Type B pancreatic cell (in vitro differentiated cells): ENCODE measurements around the gene RALY. TPM values are rescaled to one million over a fixed set of nuclear protein-coding genes. Genes with fewer than 3 reads are reported as not detected.

Source experiments
- DNase-seq: peaks from one replicate; pipeline ENCODE4 v3.0.0; 2021; ENCODE audit warnings: mixed read lengths; ENCODE audit not compliant: unreplicated experiment; ENCODE audit errors: extremely low spot score
- H3K27ac Mint-ChIP-seq: 2 replicates; pipeline ENCODE4 v1.8.0; 2021; ENCODE audit warnings: mild to moderate bottlenecking, mixed read lengths
- H3K27me3 Mint-ChIP-seq: 2 replicates; pipeline ENCODE4 v1.8.0; 2021; ENCODE audit warnings: mixed read lengths
- H3K36me3 Mint-ChIP-seq: 2 replicates; pipeline ENCODE4 v1.8.0; 2021; ENCODE audit warnings: mixed read lengths
- H3K4me1 Mint-ChIP-seq: one replicate; pipeline ENCODE4 v1.8.0; 2021; ENCODE audit warnings: mixed read lengths; ENCODE audit not compliant: unreplicated experiment
- H3K4me3 Mint-ChIP-seq: 2 replicates; pipeline ENCODE4 v1.8.0; 2021; ENCODE audit warnings: mild to moderate bottlenecking, mixed read lengths
- H3K9me3 Mint-ChIP-seq: 2 replicates; pipeline ENCODE4 v1.8.0; 2021; ENCODE audit warnings: mixed read lengths
- total RNA-seq: library from RNA; stranded (reverse); gene quantifications from 2 replicates; pipeline ENCODE4 v1.2.1, GENCODE V29; 2021; ENCODE audit warnings: low replicate concordance
- TF ChIP-seq, protein P1 (sequence below): fragments of 200-600 bp; sonication (generic); conservative IDR thresholded peaks from 2 replicates; pipeline ENCODE4 v1.5.0; 2021; ENCODE audit warnings: antibody characterized with exemption, mild to moderate bottlenecking

The RALY gene
- total RNA-seq, 1 donor from 2014 or later, result 215 TPM

DNA sequence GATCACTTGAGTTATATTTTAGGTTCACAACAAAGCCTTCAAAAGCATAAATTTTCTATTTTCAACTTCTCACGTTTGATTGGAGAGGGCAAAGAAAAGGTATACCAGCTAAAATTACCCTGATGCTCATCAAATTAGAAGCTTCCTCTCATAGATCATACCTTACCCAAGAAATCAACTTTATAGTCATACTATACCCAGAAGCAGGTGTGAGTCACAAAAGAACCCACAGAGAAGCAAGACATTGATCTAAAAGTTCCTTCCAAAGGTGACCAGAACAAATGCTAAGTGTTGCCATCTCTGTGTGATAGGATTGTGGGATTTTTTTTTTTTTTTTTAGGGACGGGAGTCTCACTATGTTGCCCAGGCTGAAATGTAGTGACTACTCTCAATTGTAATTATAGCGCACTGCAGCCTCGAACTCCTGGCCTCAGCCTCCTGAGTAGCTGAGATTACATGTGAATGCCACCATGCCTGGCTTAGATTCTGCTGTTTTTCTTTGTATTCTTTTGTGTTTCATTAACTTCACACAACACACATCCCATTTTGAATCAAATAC, 115.0 kb downstream of the RALY start:
- Mint-ChIP-seq H3K9me3 (peaks cover 3% of the 10 kb centered on the region), H3K4me1 (peaks cover 48% of the 10 kb centered on the region), H3K36me3 (peaks cover 44% of the 10 kb centered on the region), H3K27ac (peak overlapping the region; percentile 60), H3K4me3 (peak overlapping the region; percentile 48), H3K27me3 (peaks cover 3% of the 10 kb centered on the region)
- TF ChIP-seq, protein P1, sequence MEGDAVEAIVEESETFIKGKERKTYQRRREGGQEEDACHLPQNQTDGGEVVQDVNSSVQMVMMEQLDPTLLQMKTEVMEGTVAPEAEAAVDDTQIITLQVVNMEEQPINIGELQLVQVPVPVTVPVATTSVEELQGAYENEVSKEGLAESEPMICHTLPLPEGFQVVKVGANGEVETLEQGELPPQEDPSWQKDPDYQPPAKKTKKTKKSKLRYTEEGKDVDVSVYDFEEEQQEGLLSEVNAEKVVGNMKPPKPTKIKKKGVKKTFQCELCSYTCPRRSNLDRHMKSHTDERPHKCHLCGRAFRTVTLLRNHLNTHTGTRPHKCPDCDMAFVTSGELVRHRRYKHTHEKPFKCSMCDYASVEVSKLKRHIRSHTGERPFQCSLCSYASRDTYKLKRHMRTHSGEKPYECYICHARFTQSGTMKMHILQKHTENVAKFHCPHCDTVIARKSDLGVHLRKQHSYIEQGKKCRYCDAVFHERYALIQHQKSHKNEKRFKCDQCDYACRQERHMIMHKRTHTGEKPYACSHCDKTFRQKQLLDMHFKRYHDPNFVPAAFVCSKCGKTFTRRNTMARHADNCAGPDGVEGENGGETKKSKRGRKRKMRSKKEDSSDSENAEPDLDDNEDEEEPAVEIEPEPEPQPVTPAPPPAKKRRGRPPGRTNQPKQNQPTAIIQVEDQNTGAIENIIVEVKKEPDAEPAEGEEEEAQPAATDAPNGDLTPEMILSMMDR, result no peak
- DNase-seq, result no peak

DNA sequence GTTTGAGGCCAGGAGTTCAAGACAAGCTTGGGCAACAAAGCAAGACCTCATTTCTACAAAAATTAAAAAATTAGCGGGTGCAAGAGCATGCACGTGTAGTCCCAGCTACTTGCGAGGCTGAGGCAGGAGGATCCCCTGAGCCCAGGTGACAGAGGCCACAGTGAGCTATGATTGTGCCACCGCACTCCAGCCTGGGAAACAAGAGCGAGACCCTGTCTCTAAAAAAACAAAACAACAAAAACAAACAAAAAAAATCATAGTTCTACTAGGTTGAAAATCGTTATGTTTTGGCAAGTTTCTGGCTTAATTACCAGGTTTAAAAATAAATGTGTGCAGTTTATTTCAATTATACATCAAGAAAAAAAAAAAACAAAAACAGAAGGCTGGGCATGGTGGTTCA, 115.7 kb downstream of the RALY start:
- TF ChIP-seq, protein P1, result no peak
- Mint-ChIP-seq H3K27me3 (peaks cover 3% of the 10 kb centered on the region), H3K4me1 (peaks cover 48% of the 10 kb centered on the region), H3K4me3 (peak overlapping the region; percentile 59), H3K27ac (peak overlapping the region; percentile 4), H3K36me3 (peaks cover 37% of the 10 kb centered on the region), H3K9me3 (peaks cover 3% of the 10 kb centered on the region)
- no peak for DNase-seq

GRCh38 chr20:34110025-34110744, 116.5 kb downstream of the RALY start:
- Mint-ChIP-seq H3K4me3 (peak overlapping the region; percentile 97), H3K36me3 (peaks cover 30% of the 10 kb centered on the region), H3K27me3 (peaks cover 3% of the 10 kb centered on the region), H3K4me1 (peaks cover 48% of the 10 kb centered on the region), H3K9me3 (peaks cover 3% of the 10 kb centered on the region), H3K27ac (peak overlapping the region; percentile 99)
- TF ChIP-seq, protein P1, result no peak
- DNase-seq, result no peak

GRCh38 chr20:34110745-34111641, 117.3 kb downstream of the RALY start:
- DNase-seq, result no peak
- TF ChIP-seq, protein P1, result no peak
- Mint-ChIP-seq H3K27ac (peak overlapping the region; percentile 99), H3K27me3 (peaks cover 3% of the 10 kb centered on the region), H3K4me1 (peaks cover 45% of the 10 kb centered on the region), H3K36me3 (peaks cover 24% of the 10 kb centered on the region), H3K9me3 (peaks cover 3% of the 10 kb centered on the region), H3K4me3 (peak overlapping the region; percentile 97)

DNA sequence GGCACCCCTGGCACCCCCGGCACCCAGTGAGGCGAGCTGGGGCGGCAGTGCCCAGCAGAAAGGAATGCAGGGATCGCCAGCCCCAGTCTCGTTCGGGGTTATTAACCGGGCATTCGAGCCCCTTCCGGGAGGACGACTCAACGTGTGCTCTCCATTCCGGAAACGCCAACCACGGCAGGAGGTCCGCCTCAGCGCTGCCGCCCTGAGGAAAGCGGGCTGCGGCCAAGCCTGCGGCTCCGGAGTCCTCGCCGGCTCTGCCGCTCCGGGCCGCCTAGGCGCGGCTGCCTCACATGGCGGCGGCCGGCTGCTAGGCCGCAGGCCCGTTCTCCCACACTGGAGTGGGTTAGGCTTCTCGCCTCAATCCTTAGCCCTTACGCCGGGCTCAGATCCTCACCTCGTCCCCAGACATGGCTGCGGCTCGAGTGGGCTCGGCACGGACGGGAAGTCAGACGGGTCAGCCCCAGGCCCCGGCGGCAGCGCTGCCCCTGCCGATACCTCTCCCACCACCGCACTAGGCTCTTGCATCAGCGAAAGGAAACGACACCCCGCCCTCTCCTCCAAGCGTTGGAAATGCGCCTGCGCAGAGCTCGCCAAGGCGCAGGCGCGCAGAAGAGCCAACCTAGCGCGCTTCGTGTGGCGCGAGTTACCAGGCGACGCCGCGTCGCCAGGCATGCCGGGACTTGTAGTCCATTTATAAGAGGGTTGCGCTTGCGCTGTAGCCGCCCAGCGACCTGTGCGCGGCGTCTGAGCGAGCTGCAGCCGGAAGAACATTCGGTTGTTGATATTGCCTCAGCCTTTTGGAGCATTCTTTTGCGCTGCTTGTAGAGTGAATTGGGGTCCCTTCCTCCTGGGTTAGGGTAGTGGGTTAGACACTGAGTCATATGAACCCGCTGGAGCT, 118.2 kb downstream of the RALY start, which contains the start of gene EIF2S2:
EIF2S2 (minus strand) TSS at position 542 of the 898 bp plus-strand sequence; CDS start at position 409, 133 bp downstream.
- Mint-ChIP-seq H3K4me1 (peaks cover 45% of the 10 kb centered on the region), H3K9me3 (peaks cover 3% of the 10 kb centered on the region), H3K4me3 (peak within 1 kb of the TSS; percentile 97), H3K36me3 (peaks cover 24% of the 10 kb centered on the region), H3K27ac (peak within 1 kb of the TSS; percentile 99), H3K27me3 (peaks cover 3% of the 10 kb centered on the region)
- peak; percentile 99 for DNase-seq
- TF ChIP-seq, protein P1, result no peak
